GM19238 (cell line): ENCODE data around the gene PLPP3.

Experiments
- DNase-seq: peaks from one replicate; pipeline ENCODE4 v3.0.0; 2011; ENCODE audit warnings: low spot score; ENCODE audit not compliant: insufficient read length

PLPP3 gene

GRCh38 chr1:56548571-56548970 is 30.8 kb downstream of the PLPP3 start:
- DNase-seq = no peak

GRCh38 chr1:56547977-56548376 is 31.4 kb downstream of the PLPP3 start:
- no peak for DNase-seq

- no peak for DNase-seq
Observed at GRCh38 chr1:56547473-56547872, 31.9 kb downstream of the PLPP3 start.

DNA sequence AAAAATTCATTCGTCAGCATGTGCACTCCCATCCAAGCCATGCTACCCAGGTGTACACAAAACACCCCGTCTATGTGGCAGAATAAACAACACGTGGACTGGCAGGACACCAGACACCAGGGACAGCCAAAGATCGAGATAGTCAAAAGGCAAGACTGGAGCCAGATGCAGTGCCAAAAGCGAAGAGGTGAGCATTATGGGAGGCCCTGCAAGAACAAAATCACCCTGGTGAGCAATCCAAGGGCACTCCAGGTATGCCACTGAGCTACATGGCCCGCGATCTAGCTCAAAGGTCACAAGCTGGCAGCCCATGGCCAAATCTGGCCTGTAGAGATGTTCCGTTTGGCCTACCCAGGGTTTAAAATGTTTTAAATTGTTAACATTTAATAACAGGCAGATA is 33.7 kb downstream of the PLPP3 start:
- DNase-seq = no peak

GRCh38 chr1:56543783-56544612 is 35.4 kb downstream of the PLPP3 start:
- no peak for DNase-seq

DNA sequence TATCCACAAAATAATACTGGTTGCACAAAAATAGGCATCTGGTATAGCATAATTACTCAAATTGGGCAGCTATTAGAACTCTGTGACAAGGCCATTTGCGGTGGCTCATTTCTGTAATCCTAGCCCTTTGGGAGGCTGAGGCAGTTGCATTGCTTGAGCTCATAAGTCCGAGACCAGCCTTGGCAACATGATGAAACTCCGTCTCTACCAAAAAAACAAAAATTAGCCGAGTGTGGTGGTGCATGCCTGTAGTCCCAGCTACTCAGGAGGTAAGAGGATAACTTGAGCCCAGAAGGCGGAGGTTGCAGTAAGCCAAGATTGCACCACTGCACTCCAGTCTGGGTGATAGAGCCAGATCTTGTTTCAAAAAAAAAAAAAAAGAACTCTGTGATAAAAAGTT is 36.7 kb downstream of the PLPP3 start:
- DNase-seq = no peak

DNA sequence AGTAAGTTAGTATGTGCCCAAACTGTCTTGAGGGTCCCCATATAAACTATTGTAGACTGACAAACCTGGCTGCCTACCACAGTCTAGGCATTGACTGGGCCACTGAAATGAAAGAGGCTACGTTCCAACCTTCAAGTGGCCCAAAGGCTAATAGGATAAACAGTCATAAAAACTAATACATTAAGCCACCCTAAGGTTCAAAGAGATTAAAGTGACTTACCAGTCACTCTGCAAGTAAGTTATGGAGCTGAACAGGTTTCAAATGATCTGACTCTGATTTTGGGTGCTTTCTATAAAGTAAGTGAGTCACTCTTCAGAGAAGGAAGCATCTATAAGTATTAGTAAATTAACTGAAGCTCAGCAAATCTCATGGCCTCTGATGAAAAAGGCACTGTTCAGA is 38.0 kb downstream of the PLPP3 start:
- DNase-seq = no peak

GRCh38 chr1:56540467-56540866 is 38.9 kb downstream of the PLPP3 start:
- DNase-seq = no peak

GRCh38 chr1:56539520-56539931 is 39.8 kb downstream of the PLPP3 start:
- no peak for DNase-seq

GRCh38 chr1:56538532-56538931 is 40.8 kb downstream of the PLPP3 start:
- DNase-seq = no peak

- DNase-seq = no peak
Observed at GRCh38 chr1:56537660-56538059, 41.7 kb downstream of the PLPP3 start.

- no peak for DNase-seq
Observed at GRCh38 chr1:56535939-56536338, 43.4 kb downstream of the PLPP3 start.

GRCh38 chr1:56535362-56535761 is 44.0 kb downstream of the PLPP3 start:
- no peak for DNase-seq

DNA sequence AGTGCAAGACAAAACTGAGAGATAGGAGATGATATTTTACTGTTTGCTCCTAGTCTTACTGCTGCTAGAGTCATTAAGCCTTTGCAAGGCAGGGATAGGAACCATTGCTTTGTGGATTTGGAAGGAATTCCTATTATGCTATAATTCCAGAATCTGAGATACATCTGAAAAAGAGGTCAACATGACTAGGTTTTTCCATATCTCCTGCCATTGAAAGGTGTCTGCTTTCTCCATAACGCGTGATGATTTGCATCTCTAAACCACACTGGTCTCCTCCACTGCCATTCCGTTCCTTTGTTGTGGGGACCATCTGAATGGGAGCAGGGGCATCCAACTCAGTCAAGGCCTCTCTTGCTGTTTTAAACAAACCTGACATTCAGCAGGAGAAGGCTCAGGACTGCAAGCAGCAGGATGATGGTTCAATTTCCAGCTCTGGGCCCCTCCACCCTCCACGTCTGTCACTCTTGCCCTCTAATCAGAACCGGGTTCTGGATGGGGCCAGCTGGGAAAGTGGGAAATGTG is 45.2 kb downstream of the PLPP3 start:
- DNase-seq = no peak

- DNase-seq = no peak
Observed at GRCh38 chr1:56533621-56534020, 45.7 kb downstream of the PLPP3 start.

- no peak for DNase-seq
Observed at GRCh38 chr1:56533197-56533596, 46.2 kb downstream of the PLPP3 start.

DNA sequence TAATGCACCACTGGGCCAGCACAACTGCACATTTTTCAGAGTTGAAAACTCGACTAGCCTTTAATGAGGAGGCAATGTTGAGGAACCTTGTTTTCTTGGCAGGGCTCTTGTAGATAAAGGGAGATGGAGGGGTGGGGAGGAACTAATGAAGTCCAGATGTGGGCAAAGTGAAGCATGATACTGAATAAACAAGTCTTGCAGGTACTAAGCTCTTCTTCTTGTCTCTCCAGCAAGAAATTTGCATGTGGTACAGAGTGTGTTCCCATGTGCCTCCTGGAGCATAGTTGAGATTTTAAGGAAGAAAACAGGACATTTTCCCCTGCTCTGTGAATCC is 47.0 kb downstream of the PLPP3 start:
- DNase-seq = no peak

DNA sequence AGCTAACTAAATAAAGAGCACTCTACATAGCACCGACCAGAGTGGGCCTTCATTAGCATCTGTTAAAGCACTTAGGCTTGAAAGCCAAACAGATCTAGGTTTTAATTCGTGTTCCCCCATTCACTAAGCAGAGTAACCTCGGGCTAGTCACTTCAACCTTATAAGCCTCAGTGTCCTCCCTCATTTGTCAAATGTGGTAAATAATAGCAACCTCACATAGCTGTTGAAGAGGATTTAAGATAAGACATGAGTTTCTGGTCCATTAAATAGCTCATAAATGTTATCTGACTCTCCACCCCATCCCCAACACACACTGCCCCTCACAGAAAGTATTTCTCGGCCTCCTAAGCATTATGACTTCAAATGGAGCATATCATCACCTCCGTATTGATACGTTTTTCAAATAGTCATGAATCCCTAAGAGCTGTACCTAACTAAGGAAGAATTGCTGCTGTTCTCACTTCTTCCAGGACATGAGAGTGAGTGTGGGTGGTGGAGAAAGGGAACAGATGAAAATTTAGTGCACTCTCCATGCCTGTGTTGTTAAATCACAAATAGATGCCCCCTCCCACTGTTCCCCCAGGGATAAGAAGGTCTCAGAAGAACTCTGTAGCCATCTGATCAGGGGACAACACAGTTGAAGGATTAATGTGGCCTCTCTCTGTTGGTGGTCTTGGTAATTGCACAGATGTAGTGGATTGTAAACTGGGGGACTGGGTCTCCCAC is 47.6 kb downstream of the PLPP3 start:
- DNase-seq = no peak

GRCh38 chr1:56529801-56530200 is 49.6 kb downstream of the PLPP3 start:
- DNase-seq = no peak

DNA sequence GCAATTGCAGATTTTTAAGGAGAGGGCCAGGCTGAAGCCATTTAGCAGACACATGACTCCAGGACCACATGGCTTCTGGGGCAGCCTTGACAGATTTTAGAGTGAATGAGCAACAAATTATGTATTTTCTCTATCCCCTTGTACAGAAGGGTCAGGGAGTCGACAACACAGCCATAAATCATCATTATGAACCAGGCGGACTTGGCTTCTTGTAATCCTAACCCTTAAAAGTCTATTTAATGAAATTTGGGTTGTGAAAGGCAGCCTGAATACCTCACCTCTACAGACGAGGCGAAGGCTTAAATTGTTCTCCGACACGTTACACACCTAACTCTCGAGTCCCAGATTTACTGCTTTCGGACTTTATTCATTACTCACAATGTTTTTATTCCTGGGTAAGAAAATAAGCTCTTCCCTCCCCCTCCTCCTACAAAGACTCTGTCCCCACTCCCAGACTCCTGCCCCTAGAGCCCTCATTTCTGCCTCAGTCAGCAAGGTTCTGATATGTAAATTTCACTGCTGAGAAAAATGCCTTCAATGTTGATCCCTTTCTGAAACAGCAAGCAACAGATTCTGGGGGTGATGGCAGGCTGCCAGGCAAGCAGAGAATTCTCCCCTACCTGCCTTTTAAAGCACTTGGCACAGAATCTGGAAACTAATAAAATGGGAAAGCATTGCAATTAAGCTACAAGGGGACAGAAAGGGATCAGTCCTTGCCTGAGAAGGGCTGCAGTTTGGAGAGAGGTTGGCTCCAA is 51.6 kb downstream of the PLPP3 start:
- DNase-seq = no peak

DNA sequence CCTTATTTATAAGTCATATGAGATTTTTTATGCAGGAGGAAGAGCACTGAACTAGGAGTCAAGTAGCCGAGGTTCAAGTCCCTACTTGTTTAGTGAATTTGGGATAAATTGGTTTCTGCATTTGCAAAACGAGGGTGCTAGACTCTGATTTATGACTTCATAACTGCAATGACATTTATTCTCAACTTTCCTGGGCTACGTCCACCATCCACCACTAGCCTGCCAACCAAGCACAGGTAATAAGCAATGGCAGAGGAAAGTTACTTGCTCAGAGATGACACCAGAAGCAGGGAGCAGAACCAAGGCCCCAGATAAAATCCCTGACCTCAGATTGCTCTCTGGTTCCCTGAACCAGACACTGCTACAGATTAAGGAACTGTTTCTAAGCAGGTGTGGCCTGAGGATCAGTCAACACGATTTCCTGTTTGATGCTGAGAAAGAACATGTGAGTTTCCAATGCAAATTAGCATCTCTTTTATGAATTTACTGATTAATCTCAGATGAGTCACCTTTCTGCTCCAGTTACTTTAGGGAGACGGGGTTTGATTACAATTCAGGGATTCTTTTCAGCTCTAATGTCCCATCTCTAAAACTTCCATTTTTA is 52.7 kb downstream of the PLPP3 start:
- peak; percentile 19 for DNase-seq
